ENCODE measurements around the gene HS3ST3B1.

HS3ST3B1 gene

GRCh38 chr17:14395255-14395654, 94.4 kb downstream of the HS3ST3B1 start:
- H3K27ac ChIP-seq = no peak overlapping the region
- no peak for DNase-seq (ENCODE audit: low read depth, low spot score)

- DNase-seq (ENCODE audit: low read depth, low spot score) = no peak
- no peak overlapping the region for H3K27ac ChIP-seq
These were observed 95.7 kb downstream of the HS3ST3B1 start for GRCh38 chr17:14396547-14396946.

- no peak for DNase-seq (ENCODE audit: low read depth, low spot score)
These were observed 97.9 kb downstream of the HS3ST3B1 start for GRCh38 chr17:14398766-14399165.

More at GRCh38 chr17:14398766-14399165, 97.9 kb downstream of the HS3ST3B1 start:
- H3K27ac ChIP-seq = no peak overlapping the region

All from epithelial cell of prostate (primary cell).